ENCODE data around the gene ARHGEF11. TPM values are rescaled to one million over a fixed set of nuclear protein-coding genes. Genes with fewer than 3 reads are reported as not detected.

Gene ARHGEF11
- total and polyA plus RNA-seq, 9 of the 15 experiments (the other 6 are each of a cell fraction or from before 2014, with no cell fraction given) = 0.14 to 15.5 (median 9.0) TPM

GRCh38 chr1:156994277-156994676, 51.3 kb downstream of the ARHGEF11 start (continued):
- TF ChIP-seq PHF20 (IDR thresholded peaks at IDR 0.05; ENCODE audit: partially characterized antibody) (no peak), ZKSCAN3 (CRISPR knock-in tag; IDR thresholded peaks at IDR 0.05) (no peak), KLF13 (tag; IDR thresholded peaks at IDR 0.05; ENCODE audit: borderline replicate concordance, low read depth) (no peak), KDM5B (IDR thresholded peaks at IDR 0.05; ENCODE audit: insufficient replicate concordance, low read depth, low read length) (no peak), ZNF444 (CRISPR knock-in tag; IDR thresholded peaks at IDR 0.05) (no peak), KDM4B (IDR thresholded peaks at IDR 0.05; ENCODE audit: borderline replicate concordance in 2 of 2, low read depth in 1 of 2) (no peak), HEY1 (CRISPR knock-in tag; IDR thresholded peaks at IDR 0.05; ENCODE audit: borderline replicate concordance) (no peak), HMGN3 (IDR thresholded peaks at IDR 0.05; ENCODE audit: borderline replicate concordance, extremely low read depth, insufficient read length, low read depth, low read length) (no peak), ARID3A (IDR thresholded peaks at IDR 0.05; ENCODE audit: borderline replicate concordance, low read depth, low read length) (no peak), NR2F6 (CRISPR knock-in tag; IDR thresholded peaks at IDR 0.05) (no peak)

All from K562 (cell line).